ENCODE results near the gene NRAP.
A peak's percentile ranks its signal among the peaks of the same experiment; 100 is the strongest.

Gene NRAP

DNA sequence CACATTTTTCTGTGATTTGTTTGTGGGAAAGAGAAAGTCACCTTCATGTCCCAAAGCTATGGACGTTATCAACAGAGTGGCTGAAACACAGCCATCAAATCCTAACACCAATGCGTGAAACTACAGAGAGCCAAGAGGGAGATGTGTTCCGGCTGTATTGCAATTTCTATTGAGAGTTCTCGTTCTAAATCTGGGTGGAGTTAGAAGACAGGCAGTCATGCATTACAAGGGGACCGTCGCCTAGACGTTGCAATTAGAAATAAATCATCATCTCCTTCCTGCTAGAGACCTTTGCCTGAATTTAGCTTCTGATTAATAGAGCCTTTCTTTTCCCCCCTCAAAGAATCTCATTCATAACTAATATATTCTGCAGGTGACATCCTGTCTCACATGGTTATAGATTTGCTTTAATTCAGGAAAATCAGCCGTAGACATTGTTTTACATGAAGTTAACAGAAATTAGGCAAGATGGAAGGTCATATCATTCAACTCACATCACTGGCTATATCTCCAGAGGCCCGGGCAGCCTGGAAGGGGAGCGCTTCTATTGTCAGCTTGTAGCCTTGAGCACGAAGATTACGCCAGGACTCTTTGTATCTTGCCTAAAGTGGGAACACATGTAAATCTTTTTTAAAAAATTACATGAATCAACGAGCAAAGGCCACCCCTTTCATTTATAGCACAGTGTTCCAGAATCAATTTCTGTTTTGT, 58.4 kb downstream of the NRAP start:
- no peak for DNase-seq (ENCODE audit: low read depth, low spot score)

DNA sequence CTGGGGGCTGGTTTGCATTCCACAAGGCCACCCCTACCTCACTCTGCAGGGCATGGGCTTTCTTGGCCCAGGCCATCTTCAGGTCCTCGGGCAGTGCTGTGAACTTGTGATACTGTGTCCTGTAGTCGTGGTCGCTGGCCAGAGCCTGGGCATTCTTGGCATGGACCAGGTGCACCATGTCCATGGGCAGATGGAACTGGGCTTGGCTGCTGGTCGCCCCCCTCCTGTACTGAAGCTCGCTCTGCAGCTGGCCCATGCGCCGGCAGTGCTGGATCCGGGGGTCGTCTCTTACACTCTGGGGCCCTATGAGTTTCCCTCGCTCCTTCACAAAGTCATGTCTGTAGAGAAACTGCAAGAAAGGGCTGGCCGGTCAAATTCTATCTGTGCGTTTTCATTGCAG, 59.3 kb downstream of the NRAP start:
- no peak for DNase-seq (ENCODE audit: low read depth, low spot score)

DNA sequence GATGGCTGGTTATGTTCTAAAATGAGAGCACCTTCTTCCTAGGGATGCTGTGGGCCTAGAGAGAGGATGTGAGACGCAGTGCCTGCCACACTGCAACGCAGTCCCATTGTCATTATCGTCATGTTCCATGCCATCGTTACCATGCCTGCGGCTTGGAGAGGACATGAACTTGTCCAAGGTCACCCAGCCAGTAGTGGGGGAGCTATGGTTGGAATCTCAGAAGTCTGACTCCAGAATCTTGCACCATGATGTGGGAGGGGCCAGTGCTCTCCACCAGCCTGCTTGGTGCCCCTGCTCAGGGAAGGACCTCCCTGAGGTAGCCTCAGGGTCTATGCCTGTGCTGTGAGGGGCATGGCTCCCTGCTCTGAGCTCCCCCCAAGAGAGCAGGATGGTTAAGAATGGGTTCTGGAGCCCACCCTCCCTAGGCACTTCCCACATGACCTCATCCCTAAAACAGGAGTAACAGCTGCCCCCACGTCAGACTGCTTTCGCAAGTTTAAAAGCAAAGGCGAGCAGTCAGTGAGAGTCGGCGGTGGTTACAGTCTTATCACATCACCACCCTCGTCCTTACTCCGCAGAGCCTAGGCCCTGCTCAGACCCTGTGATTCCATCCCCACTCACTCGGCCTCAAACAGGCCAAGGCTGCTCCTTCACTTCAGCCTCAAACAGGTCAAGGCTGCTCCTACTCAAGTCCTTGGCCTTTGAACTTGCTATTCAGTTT, 60.6 kb downstream of the NRAP start:
- no peak for DNase-seq (ENCODE audit: low read depth, low spot score)

DNA sequence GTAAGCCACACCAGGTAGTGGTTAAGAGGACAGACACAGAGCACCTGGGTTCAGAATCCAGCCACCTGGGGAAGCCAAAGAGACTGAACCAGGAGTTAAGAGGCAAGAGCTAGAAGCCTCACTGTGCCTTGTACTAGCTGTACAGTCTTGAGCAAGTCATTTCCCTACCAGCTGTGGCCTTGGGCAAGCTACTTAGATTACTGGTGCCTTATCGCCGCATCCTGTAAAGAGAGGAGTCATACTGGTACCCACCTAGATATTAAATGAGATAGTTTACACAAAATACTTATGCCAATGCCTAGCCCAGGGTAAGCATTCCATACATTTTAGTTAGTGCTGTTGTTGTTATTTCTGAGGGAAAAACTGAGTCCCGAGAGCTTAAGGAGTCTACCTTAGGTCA, 63.3 kb downstream of the NRAP start:
- no peak for DNase-seq (ENCODE audit: low read depth, low spot score)

DNA sequence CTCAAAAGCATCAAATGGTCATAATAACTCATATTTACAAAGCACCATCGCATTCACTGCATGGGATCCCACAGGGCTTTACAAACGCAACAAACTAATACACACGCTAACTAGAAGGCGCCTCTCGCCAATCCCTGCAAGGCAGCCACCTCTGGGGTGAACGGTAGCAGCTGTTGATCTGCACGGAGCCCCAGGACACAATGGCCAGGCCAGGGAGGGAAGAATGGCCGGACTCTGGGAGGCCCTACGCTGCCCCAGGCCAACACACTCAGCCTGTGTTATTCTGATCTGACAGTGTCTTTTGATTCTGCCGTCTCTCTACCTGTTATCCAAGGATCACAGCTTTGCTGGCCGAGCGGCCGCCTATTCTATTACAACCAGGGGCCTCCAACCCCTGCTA, 69.2 kb downstream of the NRAP start:
- DNase-seq (ENCODE audit: low read depth, low spot score) = no peak

DNA sequence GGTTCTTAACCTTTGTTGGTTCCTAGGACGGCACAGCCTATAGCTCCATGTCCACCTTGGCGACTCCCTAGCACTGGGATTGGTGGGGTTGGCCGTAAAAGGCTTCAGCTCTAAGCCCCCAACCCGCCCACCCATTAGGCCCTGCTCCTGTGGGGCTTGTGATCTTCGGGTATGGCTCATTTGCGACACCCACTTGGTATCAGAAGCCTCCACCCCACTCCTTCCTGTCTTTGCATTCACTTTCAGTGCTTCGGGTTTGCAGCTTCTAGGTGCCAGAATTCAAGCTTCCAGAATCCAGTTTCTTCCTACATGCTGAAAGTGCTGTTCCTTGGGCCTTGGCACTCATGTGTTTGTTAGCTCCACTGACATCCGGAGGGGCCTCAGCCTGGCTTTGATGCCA, 71.5 kb downstream of the NRAP start:
- DNase-seq (ENCODE audit: low read depth, low spot score) = no peak

DNA sequence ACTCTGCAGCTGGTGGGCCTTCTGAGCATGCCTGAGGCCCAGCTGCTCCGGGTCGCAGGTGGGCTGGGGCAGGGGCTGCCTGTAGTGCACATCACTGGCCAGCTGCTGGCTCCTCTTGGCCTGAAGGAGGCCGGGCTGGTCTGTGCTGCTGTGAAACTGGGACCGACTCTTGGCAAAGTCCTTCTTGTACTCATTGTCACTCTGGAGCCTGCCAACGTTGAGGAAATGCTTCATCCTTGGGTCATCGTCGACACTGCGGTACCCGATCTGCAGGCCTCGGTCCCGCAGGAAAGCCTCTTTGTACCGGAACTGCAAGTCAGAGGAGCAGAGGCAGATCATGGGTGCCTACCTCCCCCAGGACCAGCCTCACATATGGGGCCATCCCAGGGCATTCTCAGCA, 73.3 kb downstream of the NRAP start:
- no peak for DNase-seq (ENCODE audit: low read depth, low spot score)

DNA sequence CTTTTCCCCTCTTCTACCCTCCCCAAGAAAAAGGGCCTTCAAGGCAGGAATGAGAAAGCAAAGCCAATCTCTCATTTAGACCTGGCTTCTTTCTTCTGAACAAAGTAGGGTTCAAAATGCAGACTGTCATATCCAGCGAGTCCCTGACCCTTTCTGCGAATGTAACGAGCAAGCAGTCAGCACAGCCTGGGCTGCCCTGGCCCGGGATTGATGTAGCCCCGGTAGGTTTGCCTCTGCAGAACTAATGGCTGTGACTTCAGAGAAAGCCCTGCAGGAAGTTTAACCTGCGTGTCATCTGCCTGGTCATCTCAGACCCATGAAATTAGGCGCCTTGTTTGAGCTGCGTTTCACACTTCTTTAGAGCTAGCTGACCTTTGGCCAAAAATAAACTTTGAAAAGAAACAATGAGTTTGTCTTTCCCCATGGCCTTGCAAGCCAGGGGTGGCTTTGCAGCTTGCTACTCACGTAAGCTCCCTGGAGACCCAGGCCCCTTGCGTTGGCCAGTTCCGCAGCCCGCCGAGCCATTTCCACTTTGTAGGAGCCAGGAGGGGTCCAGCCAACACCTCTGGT, 74.6 kb downstream of the NRAP start:
- DNase-seq (ENCODE audit: low read depth, low spot score) = no peak

DNA sequence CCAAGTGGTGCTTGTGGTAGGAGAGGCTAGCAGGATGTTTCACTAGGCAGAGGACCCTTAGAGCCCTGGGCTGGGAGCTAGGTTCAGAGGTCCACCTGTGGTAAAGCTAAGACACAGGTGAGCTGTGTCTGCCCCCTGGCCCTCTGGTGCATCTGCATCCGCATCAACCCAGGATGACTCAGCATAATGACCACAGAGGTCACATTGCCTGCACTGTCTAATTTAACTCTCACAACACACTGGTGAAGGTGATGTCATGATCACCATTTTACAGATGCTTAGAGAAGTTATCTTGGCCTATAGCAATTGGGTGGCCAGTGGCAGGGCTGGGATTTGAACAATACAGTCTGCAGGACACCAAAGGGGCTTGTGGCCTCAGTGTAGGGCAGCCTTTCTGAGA, 77.9 kb downstream of the NRAP start:
- no peak for DNase-seq (ENCODE audit: low read depth, low spot score)

DNA sequence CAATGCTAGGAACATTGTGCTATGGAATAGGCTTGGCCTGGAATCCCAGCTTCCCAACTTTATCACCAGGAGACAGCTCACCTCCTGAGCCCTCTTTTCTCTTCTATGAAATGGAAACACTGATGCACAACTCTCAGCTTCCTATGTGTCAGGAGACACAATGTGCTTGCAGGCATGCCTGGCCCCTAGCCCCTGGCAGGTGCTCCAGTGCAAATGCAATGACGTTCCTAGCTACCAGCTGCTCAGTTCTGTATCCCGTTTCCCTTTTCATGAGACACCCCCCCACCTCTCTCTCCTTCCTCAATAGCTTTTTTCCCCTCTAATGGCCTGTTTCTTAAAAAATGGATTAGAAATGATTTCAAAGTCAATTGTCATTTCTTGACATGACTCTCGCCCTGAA, 80.3 kb downstream of the NRAP start:
- no peak for DNase-seq (ENCODE audit: low read depth, low spot score)

DNA sequence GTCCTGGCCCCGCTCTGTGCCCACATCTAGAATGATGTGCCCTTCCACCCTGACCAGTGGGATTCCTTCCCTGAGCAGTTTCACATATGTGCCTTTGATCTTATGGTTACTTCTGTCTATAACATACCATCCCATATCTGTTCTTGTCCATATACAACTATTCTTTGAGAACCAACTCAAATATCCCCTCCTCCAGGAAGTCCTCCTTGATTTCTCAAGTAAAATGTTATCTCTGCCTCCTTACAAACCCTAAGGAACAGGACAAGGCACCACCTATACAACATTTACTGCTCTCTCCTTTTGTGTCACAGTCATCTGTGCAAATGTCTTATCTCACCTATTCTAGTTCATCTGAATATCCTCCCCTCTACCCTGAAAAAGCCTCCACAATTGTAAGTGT, 82.7 kb downstream of the NRAP start:
- no peak for DNase-seq (ENCODE audit: low read depth, low spot score)

DNA sequence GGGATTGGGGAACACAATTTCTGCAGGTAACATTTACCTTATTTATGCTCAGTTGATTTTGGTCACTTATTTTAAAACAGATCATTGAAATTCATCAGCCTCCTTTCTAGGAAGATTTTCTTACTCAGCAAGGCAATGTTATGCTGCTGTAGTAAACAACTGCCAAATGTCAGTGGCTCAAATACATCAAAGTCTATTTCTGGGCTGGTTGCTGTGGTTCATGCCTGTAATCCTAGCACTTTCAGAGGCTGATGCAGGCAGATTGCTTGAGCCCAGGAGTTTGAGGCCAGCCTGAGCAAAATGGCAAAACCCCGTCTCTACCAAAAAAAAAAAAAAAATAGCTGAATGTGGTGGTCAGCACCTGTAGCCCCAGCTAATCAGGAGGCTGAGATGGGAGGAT, 85.1 kb downstream of the NRAP start:
- DNase-seq (ENCODE audit: low read depth, low spot score) = no peak

DNA sequence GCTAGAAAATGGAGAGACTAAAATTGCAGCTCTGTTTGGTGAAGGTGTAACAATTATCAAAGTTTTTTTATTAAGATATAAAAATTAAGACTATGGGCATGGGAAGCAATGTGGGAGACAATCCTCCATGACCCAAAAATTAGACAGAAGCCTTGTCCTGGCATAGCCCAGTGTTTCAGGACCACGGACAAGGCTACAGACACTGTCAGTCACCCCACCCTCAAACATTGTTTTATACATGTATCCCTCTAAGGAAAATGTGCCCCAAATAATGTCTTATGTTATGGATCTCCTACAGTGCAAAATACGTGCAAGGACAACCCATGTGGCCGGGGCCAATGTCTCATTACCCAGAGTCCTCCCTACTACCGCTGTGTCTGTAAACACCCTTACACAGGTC, 87.0 kb downstream of the NRAP start:
- no peak for DNase-seq (ENCODE audit: low read depth, low spot score)

DNA sequence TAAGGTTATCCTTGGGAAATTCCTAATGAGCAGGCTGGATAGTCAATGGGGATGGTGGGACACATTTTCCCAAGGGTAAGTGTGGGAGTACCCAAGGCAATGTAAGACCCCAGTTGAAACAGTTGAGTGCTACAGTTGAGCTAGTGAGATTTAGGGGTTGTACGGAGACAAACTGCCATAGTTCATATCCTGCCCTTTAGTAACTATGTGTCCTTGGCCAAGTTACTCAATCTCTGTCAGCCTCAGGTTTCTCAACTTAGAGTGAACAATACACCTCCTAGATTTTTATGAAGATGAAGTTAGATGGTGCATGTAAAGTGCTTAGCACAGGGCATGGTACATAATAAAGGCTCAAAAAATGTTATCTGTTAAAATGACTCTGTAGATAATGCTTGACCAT, 90.5 kb downstream of the NRAP start:
- DNase-seq (ENCODE audit: low read depth, low spot score) = no peak

DNA sequence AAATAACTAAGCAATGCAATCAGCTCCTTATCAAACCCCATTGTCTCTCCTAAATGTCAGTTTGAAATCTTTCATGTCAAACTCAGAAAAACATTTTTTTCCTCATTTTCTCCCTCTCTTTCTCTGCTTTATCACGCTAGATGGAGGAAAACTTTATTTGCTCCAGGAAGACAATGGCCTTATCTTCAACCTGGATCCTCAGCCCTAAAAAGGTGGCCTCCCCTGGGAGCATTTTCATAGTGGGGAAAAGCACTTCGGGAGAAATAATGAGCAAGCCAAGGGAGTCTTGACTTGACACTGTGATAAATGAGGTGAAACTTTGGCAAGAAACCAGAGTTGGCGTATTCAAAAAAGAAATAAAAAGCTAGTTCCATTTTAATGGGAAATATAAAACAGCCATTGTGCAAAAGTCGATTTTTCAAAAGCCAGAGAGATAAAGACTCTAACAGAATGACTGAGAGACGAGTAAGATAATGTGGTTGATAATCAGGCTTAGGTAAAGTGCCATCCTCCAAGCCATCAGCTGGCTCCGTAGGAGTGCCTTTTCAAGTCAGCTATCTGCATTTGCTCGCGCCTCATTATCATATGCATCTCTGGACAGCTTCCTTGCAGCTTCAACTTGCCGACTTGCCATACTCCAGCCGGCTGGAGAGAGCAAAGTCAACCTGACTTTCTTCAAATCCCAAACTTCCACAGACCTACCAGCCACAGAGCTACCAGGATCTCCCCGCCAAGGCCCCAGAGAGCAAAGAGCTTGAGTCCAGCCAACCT, 91.1 kb downstream of the NRAP start:
- no peak for DNase-seq (ENCODE audit: low read depth, low spot score)

DNA sequence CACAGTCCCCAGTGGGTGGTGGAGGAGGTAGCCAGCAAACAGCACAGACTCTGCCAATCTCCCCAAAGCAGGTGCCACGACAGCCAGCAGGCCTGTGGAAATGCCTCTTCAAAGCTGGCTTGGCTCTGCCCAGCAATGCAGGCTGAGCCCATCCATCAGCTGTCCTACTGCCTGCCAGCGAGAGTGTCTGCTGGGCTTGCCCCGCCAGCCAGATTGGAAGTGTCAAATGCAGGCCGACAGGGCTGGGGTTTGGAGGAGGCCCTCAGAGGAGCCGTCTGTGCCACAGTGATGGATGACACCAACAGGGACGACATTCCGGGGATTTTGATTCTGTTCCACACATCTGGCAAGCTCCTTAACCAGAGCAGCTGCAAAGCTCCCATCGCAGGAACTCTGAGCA, 94.3 kb downstream of the NRAP start:
- DNase-seq (ENCODE audit: low read depth, low spot score) = no peak

DNA sequence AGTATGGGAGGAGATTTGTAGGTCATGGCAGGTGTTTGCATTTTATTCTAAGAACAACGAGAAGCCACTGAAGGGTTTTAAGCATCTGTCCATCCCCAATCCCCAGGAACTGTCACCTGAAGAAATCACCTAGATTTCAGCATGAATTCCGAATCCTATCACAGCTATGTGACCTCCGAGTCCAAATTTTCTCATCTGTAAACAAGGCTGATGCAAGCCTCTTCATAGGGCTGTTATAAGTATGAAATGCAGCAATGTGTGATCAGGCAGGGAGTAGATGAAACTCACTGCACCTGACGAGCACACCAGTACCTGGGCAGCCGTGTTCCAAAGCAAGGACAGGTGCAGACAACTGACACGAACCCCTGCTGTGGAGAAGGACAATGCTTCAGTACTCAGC, 97.0 kb downstream of the NRAP start:
- no peak for DNase-seq (ENCODE audit: low read depth, low spot score)

DNA sequence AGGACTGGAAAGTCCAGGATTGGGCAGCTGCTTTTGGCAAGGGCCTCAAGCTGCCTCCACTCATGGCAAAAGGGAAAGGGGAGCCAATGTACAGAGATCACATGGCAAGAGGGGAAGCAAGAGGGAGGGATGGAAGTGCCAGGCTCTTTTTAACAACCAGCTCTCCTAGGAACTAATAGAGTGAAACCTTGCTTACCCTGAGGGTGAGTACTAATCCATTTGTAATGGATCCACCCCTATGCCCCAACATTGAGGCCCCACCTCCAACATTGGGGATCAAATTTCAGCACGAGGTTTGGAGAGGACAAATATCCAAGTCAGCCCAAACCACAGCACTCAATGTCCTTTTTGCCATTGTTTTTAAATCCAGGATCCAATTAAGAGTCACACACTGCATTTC, 98.5 kb downstream of the NRAP start:
- DNase-seq (ENCODE audit: low read depth, low spot score) = no peak

DNA sequence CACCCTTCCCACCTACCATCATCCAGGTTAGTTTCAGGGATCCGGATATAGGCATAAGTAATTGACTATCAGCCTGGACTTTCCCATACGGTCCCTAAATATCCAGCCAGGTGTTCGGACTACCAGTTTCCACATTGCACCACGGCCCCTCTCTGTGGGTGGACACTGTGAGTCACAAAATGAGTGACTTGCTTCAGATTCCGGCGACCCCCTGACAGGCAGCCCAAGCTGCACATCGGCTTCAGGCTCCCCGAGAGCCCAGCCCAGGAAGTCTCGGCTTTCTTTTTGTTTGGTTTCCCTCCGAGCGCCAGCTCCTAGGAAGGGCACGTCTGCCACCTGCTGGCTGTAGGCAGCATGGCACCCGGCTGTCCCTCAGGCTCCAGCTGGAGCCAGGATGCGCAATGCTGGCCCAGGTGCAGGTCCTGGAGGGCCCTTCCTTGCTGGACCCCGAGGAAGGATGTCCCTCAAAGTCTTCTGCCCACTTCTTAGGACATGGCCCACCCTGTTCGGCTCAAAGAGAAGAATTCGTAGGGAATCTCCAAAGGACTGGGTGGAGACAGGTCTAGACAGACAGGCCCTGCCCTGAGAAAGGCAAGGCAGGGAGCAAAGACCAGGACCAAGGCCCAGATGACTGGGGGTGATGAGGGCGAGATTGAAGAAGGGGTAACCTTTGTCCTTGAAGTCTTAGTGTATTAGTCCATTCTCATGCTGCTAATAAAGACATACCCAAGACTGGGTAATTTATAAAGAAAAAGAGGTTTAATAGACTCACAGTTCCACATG, 100.3 kb downstream of the NRAP start:
- DNase-seq (ENCODE audit: low read depth, low spot score) = peak; percentile 32

DNA sequence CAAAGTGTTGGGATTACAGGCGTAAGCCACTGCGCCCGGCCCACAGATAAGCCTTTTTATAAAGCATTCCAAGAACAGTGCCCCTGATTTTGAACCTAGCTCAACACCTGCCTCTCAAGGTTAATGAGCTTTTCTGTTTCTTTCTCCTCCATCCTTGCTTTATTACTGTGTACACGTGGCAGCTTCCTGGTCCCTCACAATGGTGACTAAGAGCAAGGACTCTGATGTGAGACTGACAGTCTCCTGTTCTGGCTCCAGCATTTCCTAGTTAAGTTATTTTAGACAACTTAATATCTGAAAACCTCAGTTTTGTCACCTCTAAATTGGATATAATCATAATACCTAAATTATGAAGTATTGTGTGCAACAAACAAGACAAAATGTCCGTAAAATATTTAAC, 101.1 kb downstream of the NRAP start:
- DNase-seq (ENCODE audit: low read depth, low spot score) = no peak

DNA sequence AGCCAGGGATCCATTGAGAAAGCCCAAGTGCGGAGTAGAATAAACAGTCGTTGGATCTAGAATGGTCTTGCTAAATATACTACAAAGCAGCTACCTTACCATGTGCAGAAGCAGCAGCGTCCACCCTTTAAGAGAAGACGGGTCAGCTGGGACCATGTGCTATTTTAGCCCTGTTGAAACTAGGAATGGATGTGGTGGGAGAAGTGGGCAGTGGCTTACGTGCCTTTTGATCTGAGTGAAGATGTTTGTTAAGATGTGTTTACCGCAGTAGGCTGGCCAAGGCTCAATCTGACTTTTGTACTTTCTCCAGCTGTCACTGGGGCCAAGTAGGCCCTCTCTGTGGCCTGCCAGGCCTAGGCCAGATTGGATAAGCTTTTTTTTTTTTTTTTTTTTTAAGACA, 101.8 kb downstream of the NRAP start:
- DNase-seq (ENCODE audit: low read depth, low spot score) = no peak

DNA sequence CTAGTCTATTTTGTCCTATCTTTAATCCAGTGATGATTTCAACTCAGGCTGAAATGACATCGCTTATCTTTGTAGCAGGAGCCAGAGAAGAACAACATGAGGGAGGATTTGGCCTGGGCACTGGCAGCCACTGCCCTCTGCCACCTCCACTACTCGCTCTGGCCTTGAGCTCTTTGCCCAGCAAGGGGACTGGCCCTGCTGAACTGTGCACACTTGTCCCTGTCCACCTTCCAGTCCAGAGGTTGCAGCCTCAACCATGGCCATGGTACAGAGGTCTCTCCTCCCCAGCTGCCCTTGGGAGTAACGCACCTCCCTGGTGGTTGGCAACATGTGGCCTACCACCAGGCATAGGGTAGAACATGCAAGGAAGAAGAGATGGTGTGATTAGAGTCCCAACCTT, 102.6 kb downstream of the NRAP start:
- DNase-seq (ENCODE audit: low read depth, low spot score) = no peak

All from smooth muscle cell of the brain vasculature (primary cell).